ENCODE measurements around the gene IGF2BP3. TPM values are rescaled to one million over a fixed set of nuclear protein-coding genes. Genes with fewer than 3 reads are reported as not detected.

The IGF2BP3 gene
- total RNA-seq, 4 donors from 2014 or later: 0.32 to 2.3 (median 1.4) TPM

GRCh38 chr7:23474829-23475575 is 4.7 kb upstream of the IGF2BP3 start:
- TF ChIP-seq CTCF (IDR thresholded peaks at IDR 0.05): no peak
- DNase-seq (ENCODE audit: low spot score) (no peak), ATAC-seq (ENCODE audit: low FRiP score) (no peak)

DNA sequence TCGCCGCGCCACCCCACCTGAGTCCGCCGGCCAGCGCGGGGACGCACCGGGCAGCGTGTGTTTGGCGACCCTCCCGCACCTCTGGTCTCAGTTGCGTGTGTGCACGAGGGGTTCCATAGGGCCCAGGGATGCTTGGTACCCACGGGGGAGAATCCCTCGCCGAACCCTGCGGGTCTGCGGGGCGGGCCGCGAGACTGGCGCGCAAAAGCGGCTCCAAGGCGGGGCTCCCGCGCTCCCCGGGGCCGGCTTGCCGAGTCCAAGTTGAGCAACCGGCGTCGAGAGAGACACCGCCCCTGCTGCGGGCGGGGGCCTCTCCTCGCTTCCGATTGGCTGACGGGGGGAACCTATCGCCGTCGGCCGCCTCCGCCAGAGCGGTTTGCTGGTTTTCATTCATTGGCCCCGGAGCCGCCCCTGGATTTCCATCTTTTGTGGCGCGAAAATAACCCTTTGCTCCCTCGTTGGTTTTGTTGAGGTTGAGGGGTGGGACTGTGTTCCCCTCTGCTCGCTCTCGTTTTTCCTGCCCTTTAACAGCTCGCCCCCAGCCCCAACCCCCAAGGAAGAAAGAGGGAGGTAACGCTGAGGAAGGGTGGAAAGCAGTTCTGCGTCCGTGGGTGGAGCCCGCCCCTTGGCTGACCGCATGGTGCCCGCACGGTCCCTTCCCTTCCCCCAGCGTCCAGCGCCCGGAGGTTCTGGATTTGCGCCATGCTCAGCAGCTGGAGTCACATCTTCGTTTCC is 4.0 kb upstream of the IGF2BP3 start:
- DNase-seq (ENCODE audit: low spot score) (no peak), ATAC-seq (ENCODE audit: low FRiP score) (no peak)
- TF ChIP-seq CTCF (IDR thresholded peaks at IDR 0.05): no peak

- no peak for ATAC-seq (ENCODE audit: low FRiP score)
- no peak for DNase-seq (ENCODE audit: low spot score)
- no peak for TF ChIP-seq CTCF (IDR thresholded peaks at IDR 0.05)
These were observed 3.5 kb upstream of the IGF2BP3 start for GRCh38 chr7:23473844-23474093.

GRCh38 chr7:23472956-23473843 is 2.9 kb upstream of the IGF2BP3 start:
- ATAC-seq (ENCODE audit: low FRiP score): no peak
- no peak for TF ChIP-seq CTCF (IDR thresholded peaks at IDR 0.05)
- no peak for DNase-seq (ENCODE audit: low spot score)

DNA sequence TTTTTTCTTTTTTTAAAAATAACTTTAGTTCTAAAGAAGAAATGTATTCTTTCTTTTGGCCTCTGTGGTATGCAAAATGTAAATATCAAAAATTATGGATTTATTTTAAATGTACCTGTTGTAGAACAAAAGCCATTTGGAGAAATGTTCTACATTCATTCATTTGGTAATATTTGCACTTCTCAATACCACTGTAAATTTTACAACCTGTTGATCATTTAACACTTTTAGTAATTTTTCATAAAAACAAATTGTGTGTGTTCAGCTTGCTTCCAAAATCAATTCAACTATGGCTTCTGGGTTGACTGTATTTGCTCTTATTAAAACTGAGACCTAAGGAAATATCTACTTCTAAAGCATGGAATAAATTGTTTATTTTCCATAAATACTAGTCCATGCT is 2.3 kb upstream of the IGF2BP3 start:
- ATAC-seq (ENCODE audit: low FRiP score): no peak
- TF ChIP-seq CTCF (IDR thresholded peaks at IDR 0.05): no peak
- no peak for DNase-seq (ENCODE audit: low spot score)

GRCh38 chr7:23472046-23472445 is 1.8 kb upstream of the IGF2BP3 start:
- DNase-seq (ENCODE audit: low spot score): no peak
- TF ChIP-seq CTCF (IDR thresholded peaks at IDR 0.05): no peak

More at GRCh38 chr7:23472046-23472445, 1.8 kb upstream of the IGF2BP3 start:
- no peak for ATAC-seq (ENCODE audit: low FRiP score)
